GM18907 (cell line): ENCODE results near the gene PATZ1.
A peak's percentile ranks its signal among the peaks of the same experiment; 100 is the strongest.
"Not testable (repeated sequence)": the region's sequence is repeated elsewhere in the genome, so short reads cannot be mapped to it uniquely, and the experiment has no call there.

ENCODE experiments used
- ATAC-seq: cut with Tn5 transposase; IDR thresholded peaks from one replicate; pipeline ENCODE4 v1.9.1; 2021; ENCODE audit warnings: mild to moderate bottlenecking, moderate library complexity; ENCODE audit not compliant: unreplicated experiment

The PATZ1 gene

DNA sequence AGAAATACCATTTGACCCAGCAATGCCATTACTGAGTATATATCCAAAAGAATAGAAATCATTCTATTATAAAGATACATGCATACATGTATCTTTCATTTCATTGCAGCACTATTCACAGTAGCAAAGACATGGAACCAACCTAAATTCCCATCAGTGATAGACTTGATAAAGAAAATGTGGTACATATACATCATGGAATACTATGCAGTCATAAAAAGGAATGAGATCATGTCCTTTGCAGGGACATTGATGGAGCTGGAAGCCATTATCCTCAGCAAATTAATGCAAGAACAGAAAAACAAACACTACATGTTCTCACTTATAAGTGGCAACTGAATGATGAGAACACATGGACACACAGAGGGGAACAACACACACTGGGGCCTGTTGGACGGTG is 31.9 kb downstream of the PATZ1 start:
- not testable (repeated sequence) for ATAC-seq

DNA sequence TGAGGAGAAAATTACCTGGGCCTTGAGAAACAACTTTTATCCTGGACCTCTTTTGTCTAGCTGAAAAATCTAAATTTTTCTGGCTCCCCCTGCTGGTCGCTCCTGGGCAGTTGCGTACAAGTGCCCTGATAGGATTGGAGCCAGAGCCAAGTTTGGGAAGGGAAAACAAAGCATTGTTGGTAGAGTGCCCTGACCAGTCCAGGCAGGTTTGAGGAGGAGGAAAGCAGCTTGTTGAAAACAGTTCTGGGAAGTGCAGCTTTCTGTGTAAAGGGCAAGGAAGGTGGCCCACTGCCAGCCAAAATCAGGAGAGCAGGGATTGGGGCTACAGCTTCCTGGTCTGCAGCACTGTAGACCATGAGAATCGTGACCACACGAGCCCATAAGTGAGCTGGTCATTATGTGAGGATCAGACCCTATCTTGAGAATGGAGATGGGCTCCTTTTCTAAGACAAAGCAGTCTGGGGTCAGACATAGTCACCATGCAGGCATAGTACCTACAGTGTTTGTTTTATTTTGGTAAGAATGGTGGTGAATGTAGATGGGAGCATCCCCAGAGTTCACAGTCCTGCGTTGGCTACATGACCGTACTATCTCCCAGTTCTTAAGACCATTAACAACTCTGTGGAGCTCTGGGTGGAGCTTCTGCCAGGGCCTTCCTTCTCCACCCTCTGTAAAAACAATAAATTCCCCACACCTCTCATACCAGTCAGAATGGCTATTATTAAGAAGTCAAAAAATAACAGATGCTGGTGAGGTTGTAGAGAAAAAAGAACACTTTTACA is 32.6 kb downstream of the PATZ1 start:
- no peak for ATAC-seq

DNA sequence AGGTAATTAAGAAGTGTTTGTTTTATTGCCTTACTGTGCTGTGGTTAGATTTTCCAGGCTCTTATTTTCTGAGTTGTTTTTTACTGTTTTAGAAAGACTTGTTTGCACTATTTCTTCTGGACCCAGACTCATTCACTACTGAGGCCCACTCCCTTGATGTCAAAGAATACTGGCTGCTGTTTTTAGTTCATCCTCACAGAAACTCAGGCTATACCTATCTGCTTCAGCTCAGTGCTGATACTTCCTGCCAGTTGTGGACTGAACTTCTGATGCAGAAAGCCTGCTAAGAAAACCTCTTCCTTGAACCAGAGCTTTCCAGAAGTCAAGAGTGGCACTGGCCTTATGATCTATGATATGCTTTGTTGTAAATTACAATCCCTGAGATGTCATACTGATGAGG is 38.0 kb downstream of the PATZ1 start:
- ATAC-seq, result no peak

- no peak for ATAC-seq
These were observed 41.0 kb downstream of the PATZ1 start for GRCh38 chr22:31305194-31305593.

- no peak for ATAC-seq
These were observed 43.6 kb downstream of the PATZ1 start for GRCh38 chr22:31302537-31302936.

DNA sequence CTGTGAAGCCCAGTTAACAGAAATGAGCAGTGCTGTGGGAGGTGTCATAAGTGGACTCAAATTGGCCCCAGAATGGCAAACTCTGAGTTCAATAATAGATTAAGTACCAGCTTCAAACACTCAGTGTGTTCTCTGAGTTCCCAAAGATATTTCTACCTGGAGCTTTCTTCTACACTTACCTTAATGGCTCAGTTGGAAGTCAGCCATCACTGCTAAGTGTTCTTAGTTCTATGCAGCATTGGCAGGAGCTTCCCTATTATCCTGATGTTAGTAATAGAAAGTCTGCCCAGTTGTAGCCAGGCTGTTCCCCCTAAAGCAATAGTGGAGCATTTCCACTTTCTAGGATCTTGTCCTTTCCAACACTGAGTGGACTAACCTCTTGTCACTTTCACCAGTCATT is 44.1 kb downstream of the PATZ1 start:
- ATAC-seq, result no peak

DNA sequence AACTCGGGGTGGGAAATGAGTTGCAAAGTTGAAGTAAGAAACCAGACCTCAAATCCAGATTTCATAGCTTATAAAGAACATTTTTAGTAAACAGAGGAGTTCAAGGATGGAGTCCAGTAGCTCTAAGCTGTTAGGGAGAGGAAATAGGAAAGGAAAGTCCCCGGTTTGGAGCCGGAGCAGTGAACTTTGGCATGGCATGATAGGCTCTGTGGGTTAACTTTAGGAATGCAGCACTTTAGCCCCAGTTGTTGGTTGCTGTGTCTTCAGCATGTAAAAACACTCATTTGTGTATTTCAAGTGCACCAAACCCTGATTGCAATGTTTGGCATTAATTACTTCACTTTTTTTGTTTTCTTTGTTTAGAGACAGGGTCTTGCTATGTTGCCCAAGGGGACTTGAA is 45.2 kb downstream of the PATZ1 start:
- ATAC-seq, result no peak

DNA sequence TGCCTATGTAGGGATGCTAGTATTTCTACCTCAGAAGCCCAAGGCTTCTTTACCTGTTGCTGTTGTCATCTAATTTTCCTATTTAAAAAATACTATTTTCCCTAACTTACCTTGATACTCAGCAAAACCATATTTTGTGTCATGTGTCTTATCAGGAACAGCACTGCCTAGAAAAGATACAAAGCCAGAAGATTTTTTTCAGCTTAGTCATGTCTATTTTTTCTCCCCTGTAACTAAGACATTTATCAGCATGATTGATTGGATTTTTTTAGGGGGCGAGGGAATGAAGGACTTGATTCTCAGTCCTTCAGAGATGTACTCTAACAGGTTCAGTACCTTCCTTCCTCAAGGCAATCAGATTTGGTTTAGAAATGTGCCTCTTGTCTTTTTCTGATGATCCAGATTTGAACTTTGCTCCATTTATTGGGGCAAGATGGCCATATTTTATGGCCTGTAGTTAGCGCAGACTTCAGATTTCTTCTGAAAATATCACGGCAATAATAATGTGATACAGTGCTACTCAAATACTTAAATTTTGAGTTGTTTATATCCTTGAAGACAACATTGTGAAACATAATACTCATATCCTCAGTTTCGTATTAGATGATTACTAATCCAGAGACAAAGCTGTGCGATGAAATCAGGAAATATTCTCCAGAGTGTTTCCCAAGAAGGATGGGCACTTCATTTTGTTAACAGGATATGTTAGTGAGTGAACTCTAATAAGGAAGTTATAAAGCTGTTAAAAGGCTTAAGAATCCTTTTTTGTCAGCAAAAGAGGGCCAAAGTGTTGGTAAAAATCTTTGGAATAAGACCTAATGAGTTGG is 50.1 kb downstream of the PATZ1 start:
- no peak for ATAC-seq

DNA sequence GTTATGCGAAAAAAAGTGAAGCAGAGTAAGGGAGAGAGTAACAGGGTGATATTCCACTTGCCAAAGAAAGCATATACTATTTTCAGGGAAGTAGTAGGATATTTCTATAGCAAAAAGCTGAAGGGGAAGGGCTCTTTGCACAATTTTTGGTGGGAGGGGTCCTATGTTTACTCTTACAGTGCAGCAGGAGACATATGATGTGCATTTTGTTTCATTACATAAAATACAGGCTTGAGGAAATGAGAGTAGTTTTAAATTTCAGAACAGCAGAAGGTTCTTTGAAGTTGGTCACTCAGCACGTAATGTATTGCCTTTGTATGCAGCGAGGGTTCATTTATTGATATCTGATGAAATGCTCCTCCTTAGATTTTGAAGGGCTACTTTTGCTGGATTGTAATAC is 50.8 kb downstream of the PATZ1 start:
- no peak for ATAC-seq

- ATAC-seq, result no peak
These were observed 53.7 kb downstream of the PATZ1 start, which contains the start of gene PIK3IP1 for GRCh38 chr22:31292236-31292989. PIK3IP1 (minus strand) TSS chr22:31292488; CDS start chr22:31292344, 144 bp downstream.

DNA sequence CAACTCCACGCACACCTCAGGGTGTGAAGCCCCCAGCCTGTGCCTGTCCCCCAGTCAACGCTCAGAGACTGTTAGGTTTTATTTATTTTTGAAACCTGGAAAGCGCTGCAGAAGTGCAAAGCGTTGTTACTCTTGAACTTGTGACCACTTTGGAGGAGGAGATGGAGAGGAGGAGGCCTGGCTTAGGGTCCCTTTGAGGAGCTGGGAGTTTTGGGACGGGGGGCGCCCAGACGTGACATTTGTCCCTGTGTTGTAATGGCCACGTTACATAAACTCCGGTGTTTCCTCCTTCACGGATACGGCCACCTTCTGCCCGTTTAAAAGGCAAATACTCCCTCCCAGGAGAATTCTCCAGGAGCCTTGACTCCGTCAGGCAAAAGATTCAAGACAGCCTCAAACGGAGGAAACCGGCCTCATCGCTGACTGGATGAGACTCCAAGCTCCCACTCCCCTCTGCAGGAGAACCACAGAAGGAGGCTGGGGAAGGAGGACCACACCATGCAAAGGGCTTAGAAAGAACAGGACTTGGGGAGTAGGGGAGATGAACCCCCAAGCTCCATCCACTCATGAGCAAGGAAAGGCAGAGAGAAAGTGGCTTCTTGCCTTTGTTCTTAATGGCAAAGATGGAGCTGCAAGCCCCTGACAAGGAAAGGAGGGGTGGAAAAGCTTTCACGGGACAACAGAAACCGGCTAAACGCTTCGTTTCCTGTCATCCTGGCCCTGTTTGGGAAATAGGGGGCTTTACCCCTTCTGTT is 54.5 kb downstream of the PATZ1 start:
- ATAC-seq, result no peak

DNA sequence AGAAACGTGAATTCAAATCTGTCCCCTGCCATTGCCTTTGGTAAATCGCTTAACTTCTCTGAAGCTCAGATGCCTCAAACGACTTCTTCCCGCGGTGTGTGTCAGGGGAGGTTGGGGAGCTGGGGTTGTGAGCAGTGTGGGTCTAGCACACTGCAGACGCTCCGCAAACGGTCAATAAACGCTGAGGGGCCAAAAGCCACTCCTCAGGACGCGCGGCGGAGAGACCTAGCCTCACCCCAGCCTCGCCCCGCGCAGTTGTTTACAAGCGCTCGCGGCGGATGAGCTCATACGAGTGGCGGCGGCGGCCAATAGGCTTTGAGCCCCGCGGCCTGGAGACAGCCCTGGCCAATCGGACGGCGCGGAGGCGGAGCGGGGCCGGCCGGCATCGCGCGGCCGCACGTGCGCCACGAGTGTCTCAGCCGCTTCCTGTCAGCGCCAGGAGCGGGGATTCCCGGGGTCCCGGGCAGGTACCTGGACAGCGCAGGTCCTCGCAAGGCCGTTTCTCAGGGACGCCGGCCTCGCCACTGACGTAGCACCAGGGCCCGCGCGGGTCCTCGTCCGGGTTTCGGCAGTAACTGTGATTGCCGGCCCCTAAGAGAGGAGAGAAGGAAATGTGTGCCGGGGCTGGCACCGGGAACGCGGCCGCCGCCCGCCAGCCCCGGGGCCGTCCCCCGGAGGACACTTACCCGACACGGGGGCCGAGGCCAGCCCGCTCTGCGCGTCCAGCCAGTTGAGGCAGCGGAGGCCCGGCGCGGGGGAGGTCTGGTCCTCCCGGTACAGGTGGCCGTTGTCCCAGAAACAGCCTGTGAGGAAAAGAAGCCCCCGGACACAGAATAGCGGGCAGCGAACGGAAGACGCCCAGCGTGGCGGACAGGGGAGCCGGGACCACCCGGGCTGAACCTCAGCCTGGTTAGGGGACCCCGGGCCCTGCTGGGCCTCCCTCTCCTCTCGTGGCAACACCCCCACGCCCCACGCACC is 55.4 kb downstream of the PATZ1 start:
- ATAC-seq, result peak; percentile 85

GRCh38 chr22:31289344-31289743 is 56.8 kb downstream of the PATZ1 start:
- ATAC-seq, result no peak

DNA sequence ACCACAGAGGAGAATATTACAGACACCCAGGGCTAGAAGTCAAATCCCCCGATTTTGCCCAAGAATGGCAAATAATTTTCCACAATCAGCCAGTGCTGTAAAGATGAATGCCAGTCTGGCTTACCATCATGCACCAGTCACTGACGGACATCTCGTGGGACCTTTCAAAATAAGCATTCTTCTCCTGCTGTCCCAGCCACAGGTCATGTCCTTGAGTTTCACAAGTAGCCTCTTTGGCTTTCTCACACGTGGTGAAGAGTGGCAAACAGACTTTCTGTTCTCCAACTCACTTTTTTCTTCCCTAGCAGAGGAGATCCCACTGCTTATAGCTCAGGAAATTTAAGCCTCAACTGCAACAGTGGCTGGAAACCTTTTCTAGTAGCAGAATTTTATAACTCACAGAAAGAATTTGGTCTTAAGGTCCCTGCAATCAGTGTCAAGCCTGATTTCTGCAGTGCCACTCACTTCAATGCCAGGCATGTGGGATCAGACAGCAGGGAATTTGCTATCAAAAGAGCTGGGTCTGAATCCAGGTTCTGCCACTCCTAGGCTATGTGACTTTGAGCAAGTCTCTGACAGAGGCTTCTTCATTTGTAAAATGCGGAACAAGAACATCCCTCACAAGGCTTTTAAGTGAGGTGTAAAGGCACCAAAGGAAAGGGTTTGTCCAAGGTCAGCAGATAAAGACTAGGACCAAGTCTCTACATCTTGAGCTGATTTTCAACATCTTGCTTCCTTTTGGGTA is 57.5 kb downstream of the PATZ1 start:
- ATAC-seq, result no peak

DNA sequence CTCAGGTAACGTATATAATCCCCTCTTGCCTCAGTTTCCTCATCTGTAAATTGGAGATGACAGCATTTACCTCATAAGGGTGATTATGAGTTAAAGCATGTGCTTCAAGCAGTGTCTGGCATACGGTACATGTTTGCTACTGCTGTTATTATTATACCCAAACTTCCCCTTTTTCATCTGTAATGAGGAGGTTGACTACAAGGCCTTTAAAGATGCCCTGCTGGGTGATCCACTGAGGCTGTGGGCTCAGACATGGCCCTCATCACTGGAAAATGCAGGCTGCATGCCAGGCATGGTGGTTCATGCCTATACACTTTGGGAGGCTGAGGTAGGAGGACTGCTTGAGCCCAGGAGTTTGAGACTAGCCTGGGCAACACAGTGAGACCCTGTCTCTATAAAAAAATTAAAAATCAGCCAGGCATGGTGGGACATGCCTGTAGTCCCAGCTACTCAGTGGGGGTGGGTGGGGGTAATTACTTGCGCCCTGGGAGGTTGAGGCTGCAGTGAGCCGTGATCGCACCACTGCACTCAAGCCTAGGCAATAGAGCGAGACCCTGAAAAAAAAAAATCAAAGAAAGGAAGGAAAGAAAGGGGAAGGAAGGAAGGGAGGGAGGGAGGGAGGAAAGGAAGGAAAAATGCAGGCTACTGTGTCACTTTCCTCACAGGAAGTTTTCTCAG is 58.2 kb downstream of the PATZ1 start:
- no peak for ATAC-seq

GRCh38 chr22:31286360-31287255 is 59.5 kb downstream of the PATZ1 start:
- no peak for ATAC-seq
